ENCODE results near the gene TUNAR.

DNA sequence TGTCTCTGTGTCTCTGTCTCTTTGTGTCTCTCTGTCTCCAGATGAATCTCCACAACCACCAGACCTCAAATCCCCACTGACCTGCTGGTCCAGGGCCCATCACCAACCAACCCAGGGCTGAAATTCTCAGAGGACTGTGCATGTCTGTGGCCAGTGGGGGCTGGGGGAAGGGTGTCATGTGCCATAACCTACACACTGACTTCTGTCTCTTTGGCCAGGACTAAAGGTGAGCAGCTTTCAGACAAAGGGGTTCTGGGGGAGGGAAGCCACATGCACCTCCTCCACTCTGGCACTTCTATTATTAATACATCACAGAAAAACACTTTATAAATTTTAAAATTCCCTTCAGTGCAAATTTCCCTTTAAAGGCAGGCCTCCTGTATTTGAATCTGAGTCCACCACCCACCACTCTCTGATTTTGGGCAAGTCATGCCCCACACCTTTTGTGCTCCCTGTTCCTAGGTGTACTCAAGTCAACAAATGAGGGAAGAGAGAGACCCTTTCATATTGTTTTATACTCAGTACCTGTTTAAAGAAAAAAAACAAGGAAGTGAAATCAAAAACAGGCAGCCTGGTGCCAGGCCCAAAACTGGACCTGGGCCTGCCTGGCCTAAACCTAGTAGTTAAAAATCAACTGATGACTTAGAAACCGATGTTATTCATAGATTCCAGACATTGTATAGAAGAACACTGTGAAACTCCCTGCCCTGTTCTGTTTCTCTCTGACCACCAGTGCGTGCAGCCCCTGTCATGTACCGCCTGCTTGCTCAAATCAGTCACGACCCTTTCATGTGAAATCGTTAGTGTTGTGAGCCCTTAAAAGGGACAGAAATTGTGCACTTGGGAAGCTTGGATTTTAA lies 80.2 kb downstream of the TUNAR start:
- no peak for TF ChIP-seq POLR2A (IDR thresholded peaks at IDR 0.05)
- TF ChIP-seq, protein P1, sequence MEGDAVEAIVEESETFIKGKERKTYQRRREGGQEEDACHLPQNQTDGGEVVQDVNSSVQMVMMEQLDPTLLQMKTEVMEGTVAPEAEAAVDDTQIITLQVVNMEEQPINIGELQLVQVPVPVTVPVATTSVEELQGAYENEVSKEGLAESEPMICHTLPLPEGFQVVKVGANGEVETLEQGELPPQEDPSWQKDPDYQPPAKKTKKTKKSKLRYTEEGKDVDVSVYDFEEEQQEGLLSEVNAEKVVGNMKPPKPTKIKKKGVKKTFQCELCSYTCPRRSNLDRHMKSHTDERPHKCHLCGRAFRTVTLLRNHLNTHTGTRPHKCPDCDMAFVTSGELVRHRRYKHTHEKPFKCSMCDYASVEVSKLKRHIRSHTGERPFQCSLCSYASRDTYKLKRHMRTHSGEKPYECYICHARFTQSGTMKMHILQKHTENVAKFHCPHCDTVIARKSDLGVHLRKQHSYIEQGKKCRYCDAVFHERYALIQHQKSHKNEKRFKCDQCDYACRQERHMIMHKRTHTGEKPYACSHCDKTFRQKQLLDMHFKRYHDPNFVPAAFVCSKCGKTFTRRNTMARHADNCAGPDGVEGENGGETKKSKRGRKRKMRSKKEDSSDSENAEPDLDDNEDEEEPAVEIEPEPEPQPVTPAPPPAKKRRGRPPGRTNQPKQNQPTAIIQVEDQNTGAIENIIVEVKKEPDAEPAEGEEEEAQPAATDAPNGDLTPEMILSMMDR (IDR thresholded peaks at IDR 0.05), result no peak

All from gastroesophageal sphincter (tissue), 3 donors.